ENCODE data around the gene FAM107B. TPM values are rescaled to one million over a fixed set of nuclear protein-coding genes. Genes with fewer than 3 reads are reported as not detected.

FAM107B gene
- total and polyA plus RNA-seq, 10 of the 15 experiments (the other 5 are each of a cell fraction or from before 2014, with no cell fraction given) = 22.9 to 162 (median 86.6) TPM

- no peak for TF ChIP-seq ZBTB4 (CRISPR knock-in tag; IDR thresholded peaks at IDR 0.05)
- no peak for TF ChIP-seq FOXK2 (IDR thresholded peaks at IDR 0.05)
- TF ChIP-seq KDM1A (IDR thresholded peaks at IDR 0.05; ENCODE audit: borderline replicate concordance) = no peak
- TF ChIP-seq ZBTB33 (IDR thresholded peaks at IDR 0.05) = no peak
- TF ChIP-seq STAT3 (IDR thresholded peaks at IDR 0.05; ENCODE audit: low read depth, low read length) = no peak
- TF ChIP-seq YBX1 (IDR thresholded peaks at IDR 0.05) = no peak
Observed at GRCh38 chr10:14801723-14802122, 27.0 kb upstream of the FAM107B start (continued).

GRCh38 chr10:14800397-14800796 lies 25.7 kb upstream of the FAM107B start:
- ATAC-seq = peak; percentile 53
- ChIA-PET POLR2A (no interaction called here), CTCF (no interaction called here), SMC1A (ENCODE audit: uncharacterized antibody, unreplicated experiment) (interaction anchor here (1.0 kb wide), 1 partner anchor 60 kb away, joined by 3 read pairs; no protein-coding TSS in a partner anchor), RAD21 (ENCODE audit: unreplicated experiment) (no interaction called here)
- Histone ChIP-seq H2AFZ (ENCODE audit: control insufficient read depth, low read depth, low read length) (no peak overlapping the region), H3K4me2 (ENCODE audit: control insufficient read depth, insufficient read depth) (peak overlapping the region; percentile 2; the same call in 1 of the 2 replicates), H3K79me2 (ENCODE audit: control insufficient read depth, insufficient read depth, low read length) (no peaks in the 10 kb centered on the region), H3K27me3 (replicated peaks in 1 of 2; ENCODE audit: control insufficient read depth in 2 of 2, insufficient read depth in 2 of 2, low read length in 1 of 2) (no peaks in the 10 kb centered on the region), H3K9me3 (replicated peaks; ENCODE audit: control insufficient read depth, insufficient read depth, low read length) (no peaks in the 10 kb centered on the region), H3K27ac (ENCODE audit: control insufficient read depth, insufficient read depth) (no peak overlapping the region), H3K4me1 (ENCODE audit: control insufficient read depth, insufficient read depth, low read length) (0 out of 2 replicates have a peak, but pooled peaks cover 5% of the 10 kb centered on the region), H3K9ac (ENCODE audit: control insufficient read depth, insufficient read depth, low read length) (no peak overlapping the region), H3K4me3 (no peak overlapping the region), H3K36me3 (ENCODE audit: control insufficient read depth in 2 of 2, insufficient read depth in 2 of 2, low read length in 1 of 2) (no peaks in the 10 kb centered on the region), H4K20me1 (ENCODE audit: control insufficient read depth, insufficient read depth) (no peaks in the 10 kb centered on the region)
- in situ Hi-C loops (cut with MboI) (no loop called here), intact Hi-C loops (cut with micrococcal nuclease; ENCODE audit: unreplicated experiment) (no loop called here)
- no peak for TF ChIP-seq BHLHE40 (IDR thresholded peaks at IDR 0.05; ENCODE audit: borderline replicate concordance in 1 of 2, low read depth in 2 of 2, low read length in 1 of 2)
- no peak for TF ChIP-seq HSF1 (IDR thresholded peaks at IDR 0.05; ENCODE audit: low read depth, low read length)
- no peak for TF ChIP-seq CHD2 (IDR thresholded peaks at IDR 0.05; ENCODE audit: borderline replicate concordance, low read depth, low read length)
- no peak for TF ChIP-seq ZSCAN29 (IDR thresholded peaks at IDR 0.05)
- TF ChIP-seq IKZF2 (IDR thresholded peaks at IDR 0.05) = no peak
- TF ChIP-seq ZNF274 (IDR thresholded peaks at IDR 0.05; ENCODE audit: insufficient read depth, insufficient read length) = no peak
- no peak for TF ChIP-seq MYB (IDR thresholded peaks at IDR 0.05; ENCODE audit: borderline replicate concordance, low read depth, low read length)
- no peak for TF ChIP-seq CEBPB (IDR thresholded peaks at IDR 0.05; ENCODE audit: borderline replicate concordance in 1 of 2, low read depth in 2 of 2, low read length in 2 of 2)
- no peak for TF ChIP-seq TARDBP (IDR thresholded peaks at IDR 0.05; ENCODE audit: borderline replicate concordance)
- no TSS peak for BruUV-seq (replicated peaks)
- 0% methylated on average over 1 of the region's 1 CpG for WGBS (ENCODE audit: insufficient coverage, insufficient replicate concordance, low lambda C conversion rate, missing lambda C conversion rate)
- FAIRE-seq = no peak
- no peak for DNase-seq (ENCODE audit: low read depth, low spot score)

All from GM12878 (cell line).